Measurements from ENCODE around the gene ILDR2. TPM values are rescaled to one million over a fixed set of nuclear protein-coding genes. Genes with fewer than 3 reads are reported as not detected.

ILDR2 gene
- polyA plus RNA-seq, 1 donor (not counting 4 experiments of a cell fraction or from before 2014, with no cell fraction given) = not detected

- FAIRE-seq = no peak
- H3K9me1 ChIP-seq (ENCODE audit: control insufficient read depth, extremely low read depth, insufficient read depth, low read length) = no peaks in the 10 kb centered on the region
- H3K4me3 ChIP-seq (ENCODE audit: control insufficient read depth in 2 of 3, extremely low read depth in 1 of 3, insufficient read depth in 2 of 3, low read depth in 1 of 3, low read length in 3 of 3) = no peak overlapping the region
- no peak overlapping the region for H3K4me2 ChIP-seq (ENCODE audit: control insufficient read depth, extremely low read depth, insufficient read depth, low read depth, low read length)
- dilution Hi-C loops (cut with MboI; ENCODE audit: extremely low pct_ligation_motif_present, low sequenced_read_pairs) = no loop called here
- no peaks in the 10 kb centered on the region for H3K27me3 ChIP-seq (ENCODE audit: control insufficient read depth, extremely low read depth, insufficient read depth, low read length)
- DNase-seq (ENCODE audit: low read depth, low spot score) = no peak
- H3K27ac ChIP-seq (ENCODE audit: control insufficient read depth, insufficient read depth, low read length) = no peak overlapping the region
- H4K20me1 ChIP-seq (ENCODE audit: control insufficient read depth, extremely low read depth, insufficient read depth, low read length) = no peaks in the 10 kb centered on the region
- TF ChIP-seq CTCF (optimal IDR thresholded peaks at IDR 0.05 in 1 of 3, IDR thresholded peaks at IDR 0.05 in 1 of 3, conservative IDR thresholded peaks at IDR 0.05 in 1 of 3; ENCODE audit: extremely low read depth in 1 of 3, insufficient read depth in 2 of 3, low read length in 3 of 3) (no peak), EZH2 (IDR thresholded peaks at IDR 0.05; ENCODE audit: low read length) (no peak)
- H3K36me3 ChIP-seq (ENCODE audit: control insufficient read depth in 2 of 2, extremely low read depth in 1 of 2, insufficient read depth in 2 of 2, low read length in 2 of 2) = no peaks in the 10 kb centered on the region
- no peaks in the 10 kb centered on the region for H3K79me2 ChIP-seq (ENCODE audit: control insufficient read depth, insufficient read depth, low read length)
- H3K9me3 ChIP-seq (ENCODE audit: control insufficient read depth, low read depth, low read length) = no peaks in the 10 kb centered on the region
- H2AFZ ChIP-seq (ENCODE audit: control insufficient read depth, low read length) = no peak overlapping the region
- no peak overlapping the region for H3K9ac ChIP-seq (ENCODE audit: control insufficient read depth, extremely low read depth, insufficient read depth, low read length)
- H3K4me1 ChIP-seq (ENCODE audit: control insufficient read depth, extremely low read depth, insufficient read depth, low read length) = no peaks in the 10 kb centered on the region
These were observed 25.2 kb upstream of the ILDR2 start for GRCh38 chr1:167000546-167000945.

- H3K27ac ChIP-seq (ENCODE audit: control insufficient read depth, insufficient read depth, low read length) = no peak overlapping the region
- H3K4me2 ChIP-seq (ENCODE audit: control insufficient read depth, extremely low read depth, insufficient read depth, low read depth, low read length) = no peak overlapping the region
- no peaks in the 10 kb centered on the region for H3K9me3 ChIP-seq (ENCODE audit: control insufficient read depth, low read depth, low read length)
- no peaks in the 10 kb centered on the region for H4K20me1 ChIP-seq (ENCODE audit: control insufficient read depth, extremely low read depth, insufficient read depth, low read length)
- no peak overlapping the region for H3K4me3 ChIP-seq (ENCODE audit: control insufficient read depth in 2 of 3, extremely low read depth in 1 of 3, insufficient read depth in 2 of 3, low read depth in 1 of 3, low read length in 3 of 3)
- no peak for FAIRE-seq
- no peak overlapping the region for H3K9ac ChIP-seq (ENCODE audit: control insufficient read depth, extremely low read depth, insufficient read depth, low read length)
- no peaks in the 10 kb centered on the region for H3K27me3 ChIP-seq (ENCODE audit: control insufficient read depth, extremely low read depth, insufficient read depth, low read length)
- TF ChIP-seq EZH2 (IDR thresholded peaks at IDR 0.05; ENCODE audit: low read length) (no peak), CTCF (optimal IDR thresholded peaks at IDR 0.05 in 1 of 3, IDR thresholded peaks at IDR 0.05 in 1 of 3, conservative IDR thresholded peaks at IDR 0.05 in 1 of 3; ENCODE audit: extremely low read depth in 1 of 3, insufficient read depth in 2 of 3, low read length in 3 of 3) (no peak)
- no peaks in the 10 kb centered on the region for H3K79me2 ChIP-seq (ENCODE audit: control insufficient read depth, insufficient read depth, low read length)
- dilution Hi-C loops (cut with MboI; ENCODE audit: extremely low pct_ligation_motif_present, low sequenced_read_pairs) = no loop called here
- H3K4me1 ChIP-seq (ENCODE audit: control insufficient read depth, extremely low read depth, insufficient read depth, low read length) = no peaks in the 10 kb centered on the region
- H3K36me3 ChIP-seq (ENCODE audit: control insufficient read depth in 2 of 2, extremely low read depth in 1 of 2, insufficient read depth in 2 of 2, low read length in 2 of 2) = no peaks in the 10 kb centered on the region
- no peak for DNase-seq (ENCODE audit: low read depth, low spot score)
- H2AFZ ChIP-seq (ENCODE audit: control insufficient read depth, low read length) = no peak overlapping the region
- H3K9me1 ChIP-seq (ENCODE audit: control insufficient read depth, extremely low read depth, insufficient read depth, low read length) = no peaks in the 10 kb centered on the region
These were observed 24.2 kb upstream of the ILDR2 start for GRCh38 chr1:166999500-167000055.
